ENCODE results near the gene GPBP1.

DNA sequence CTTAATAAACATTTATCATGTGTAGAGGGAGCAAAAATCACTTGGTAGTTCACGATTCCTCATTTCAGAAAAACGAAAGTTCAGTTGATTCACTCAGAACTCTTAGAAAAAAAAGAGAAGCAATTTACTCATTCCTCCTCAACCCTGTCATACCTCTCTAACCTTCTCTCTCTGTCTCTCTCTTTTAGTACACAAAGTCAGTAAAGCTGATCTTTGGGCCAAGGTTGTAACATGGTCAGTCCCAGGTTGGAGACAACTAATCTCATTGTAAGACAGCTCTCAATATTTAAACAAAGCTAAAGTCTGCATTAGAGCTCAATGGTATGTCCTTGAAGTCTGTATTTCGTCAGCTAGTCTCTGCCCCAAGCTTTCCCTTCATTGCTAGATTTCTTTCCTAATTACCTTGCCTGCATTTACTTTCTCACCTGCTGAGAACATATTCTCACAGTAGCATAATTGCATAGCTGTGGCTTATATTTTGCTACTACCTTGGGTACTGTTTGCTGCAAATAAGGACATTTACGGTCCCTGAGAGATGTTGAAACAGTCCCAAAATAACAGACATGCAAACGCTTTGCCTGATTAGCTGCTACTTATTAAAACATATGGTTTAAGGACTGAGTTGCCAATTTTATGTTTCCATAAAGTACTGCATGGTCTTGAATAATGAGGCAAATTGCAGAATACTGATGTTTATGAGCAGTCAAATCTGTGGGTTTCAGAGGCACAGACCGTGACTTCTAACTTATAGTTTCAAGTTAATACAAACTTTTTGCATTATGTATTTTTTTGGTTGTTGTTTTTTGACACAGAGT is 138.3 kb downstream of the GPBP1 start:
- TF ChIP-seq, protein P1, sequence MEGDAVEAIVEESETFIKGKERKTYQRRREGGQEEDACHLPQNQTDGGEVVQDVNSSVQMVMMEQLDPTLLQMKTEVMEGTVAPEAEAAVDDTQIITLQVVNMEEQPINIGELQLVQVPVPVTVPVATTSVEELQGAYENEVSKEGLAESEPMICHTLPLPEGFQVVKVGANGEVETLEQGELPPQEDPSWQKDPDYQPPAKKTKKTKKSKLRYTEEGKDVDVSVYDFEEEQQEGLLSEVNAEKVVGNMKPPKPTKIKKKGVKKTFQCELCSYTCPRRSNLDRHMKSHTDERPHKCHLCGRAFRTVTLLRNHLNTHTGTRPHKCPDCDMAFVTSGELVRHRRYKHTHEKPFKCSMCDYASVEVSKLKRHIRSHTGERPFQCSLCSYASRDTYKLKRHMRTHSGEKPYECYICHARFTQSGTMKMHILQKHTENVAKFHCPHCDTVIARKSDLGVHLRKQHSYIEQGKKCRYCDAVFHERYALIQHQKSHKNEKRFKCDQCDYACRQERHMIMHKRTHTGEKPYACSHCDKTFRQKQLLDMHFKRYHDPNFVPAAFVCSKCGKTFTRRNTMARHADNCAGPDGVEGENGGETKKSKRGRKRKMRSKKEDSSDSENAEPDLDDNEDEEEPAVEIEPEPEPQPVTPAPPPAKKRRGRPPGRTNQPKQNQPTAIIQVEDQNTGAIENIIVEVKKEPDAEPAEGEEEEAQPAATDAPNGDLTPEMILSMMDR (IDR thresholded peaks at IDR 0.05): no peak
- TF ChIP-seq POLR2A (IDR thresholded peaks at IDR 0.05): no peak

Data from adrenal gland (tissue), 5 donors.